ENCODE results near the gene KCNJ12.

GRCh38 chr17:21352981-21353265, 23.2 kb upstream of the KCNJ12 start:
- TF ChIP-seq CEBPB (IDR thresholded peaks at IDR 0.05) (no peak), TCF12 (IDR thresholded peaks at IDR 0.05; ENCODE audit: low read depth) (no peak), RAD21 (IDR thresholded peaks at IDR 0.05; ENCODE audit: low read depth) (no peak), REST (IDR thresholded peaks at IDR 0.05; ENCODE audit: low read depth) (no peak), YY1 (IDR thresholded peaks at IDR 0.05; ENCODE audit: low read depth) (no peak)

All from Ishikawa (cell line).